HepG2 (cell line): ENCODE data around the gene SELENOW.

ENCODE experiments used
- ATF6 ChIP-seq: sonication (generic); formaldehyde crosslinking; conservative IDR thresholded peaks from 2 replicates; pipeline ENCODE4 v1.4.0; 2020; ENCODE audit warnings: missing genetic modification reagents
- CTCF ChIP-seq: sonication (generic); formaldehyde crosslinking; IDR thresholded peaks from 2 replicates; pipeline ENCODE4 v1.5.0; 2020; ENCODE audit warnings: mild to moderate bottlenecking, missing genetic modification reagents, moderate library complexity

DNA sequence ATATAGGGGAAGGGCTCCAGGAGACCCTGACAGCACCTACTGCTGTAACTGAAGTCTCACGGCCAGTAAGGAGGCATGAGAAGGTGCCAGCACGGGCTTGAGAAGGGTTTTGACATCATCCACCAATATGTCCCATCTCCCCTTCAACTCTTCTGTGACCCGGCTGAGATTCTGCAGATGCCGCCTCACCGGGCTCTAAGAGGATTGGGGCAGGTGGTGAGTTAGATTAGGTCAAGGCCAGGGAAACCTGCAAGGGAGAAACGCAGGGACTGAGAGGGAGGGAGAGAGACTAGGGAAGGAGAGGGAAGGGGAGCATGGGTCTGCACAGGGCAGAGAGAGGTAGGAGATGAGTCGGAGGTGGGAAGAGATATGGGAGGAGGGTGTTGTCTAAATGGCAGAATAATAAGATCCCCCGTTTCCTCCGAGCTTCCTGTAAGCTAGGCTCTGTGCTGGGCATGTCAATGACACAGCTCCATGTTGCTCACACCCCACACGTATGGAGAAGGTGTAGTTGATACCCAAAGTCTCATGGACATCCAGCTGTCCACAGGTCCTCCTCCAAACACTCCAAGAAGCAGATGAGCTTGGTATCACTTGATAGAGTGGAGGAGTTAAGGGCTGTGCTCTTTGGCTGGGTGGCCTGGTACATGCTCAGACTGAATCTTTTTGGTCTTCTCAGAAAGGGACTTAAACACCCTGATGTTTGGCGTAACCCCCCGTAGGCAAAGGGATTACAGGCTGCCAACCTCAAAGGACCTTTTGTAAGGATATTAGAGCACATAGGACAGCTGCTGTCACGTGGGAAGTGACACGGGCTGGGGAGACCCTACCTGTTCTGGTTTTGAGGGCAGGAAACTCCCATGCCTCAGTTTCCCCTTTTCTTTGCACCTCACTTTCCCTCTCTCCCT is 19.7 kb downstream of the SELENOW start:
- TF ChIP-seq CTCF (CRISPR knock-in tag), result no peak
- no peak for TF ChIP-seq ATF6 (CRISPR knock-in tag)
